Activated naive CD8-positive, alpha-beta T cell treated with anti-CD3 and anti-CD28 coated beads, Interleukin-2, amount 50 U/mL, for 16 hours (primary cell): ENCODE data around the gene UQCC2.

ENCODE experiments used
- DNase-seq: peaks from one replicate; pipeline ENCODE4 v3.0.0-alpha.2; 2020; ENCODE audit warnings: low read depth, low spot score

Gene UQCC2

DNA sequence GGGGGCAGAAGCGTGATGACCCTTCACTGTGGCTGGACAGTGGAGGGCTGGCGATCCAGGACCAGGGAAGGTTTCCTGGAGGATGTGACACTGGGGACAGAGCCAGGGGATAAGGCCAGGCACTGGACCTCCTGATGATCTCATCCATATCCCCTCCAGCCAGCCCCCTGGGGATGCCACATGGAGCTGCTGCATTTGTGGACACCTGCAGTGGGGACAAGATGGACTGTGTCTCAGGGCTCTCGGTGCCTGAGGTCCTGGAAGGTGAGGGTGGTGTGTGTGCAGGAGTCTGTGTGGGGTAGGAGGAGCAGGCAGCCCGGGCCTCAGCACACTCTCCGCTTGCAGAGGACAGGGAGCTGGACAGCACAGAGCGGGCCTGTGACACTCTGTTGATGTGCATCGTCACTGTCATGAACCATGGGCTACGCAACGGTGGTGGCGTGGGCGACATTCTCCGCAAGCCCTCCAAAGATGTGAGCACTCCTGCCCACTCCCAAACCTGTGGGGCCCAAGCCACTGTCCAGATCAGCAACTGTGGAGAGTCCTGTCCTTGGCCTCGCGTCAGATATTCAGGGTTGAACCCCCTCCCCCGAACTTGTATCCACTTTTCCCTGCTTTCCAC, 19.9 kb downstream of the UQCC2 start:
- DNase-seq = no peak

- no peak for DNase-seq
Measured at GRCh38 chr6:33690766-33691165, 20.7 kb downstream of the UQCC2 start.

GRCh38 chr6:33689879-33690278, 21.6 kb downstream of the UQCC2 start:
- DNase-seq = no peak

GRCh38 chr6:33689148-33689494, 22.4 kb downstream of the UQCC2 start:
- DNase-seq = no peak

GRCh38 chr6:33688451-33689147, 22.9 kb downstream of the UQCC2 start:
- DNase-seq = no peak

- DNase-seq = no peak
Measured at GRCh38 chr6:33688006-33688405, 23.5 kb downstream of the UQCC2 start.

DNA sequence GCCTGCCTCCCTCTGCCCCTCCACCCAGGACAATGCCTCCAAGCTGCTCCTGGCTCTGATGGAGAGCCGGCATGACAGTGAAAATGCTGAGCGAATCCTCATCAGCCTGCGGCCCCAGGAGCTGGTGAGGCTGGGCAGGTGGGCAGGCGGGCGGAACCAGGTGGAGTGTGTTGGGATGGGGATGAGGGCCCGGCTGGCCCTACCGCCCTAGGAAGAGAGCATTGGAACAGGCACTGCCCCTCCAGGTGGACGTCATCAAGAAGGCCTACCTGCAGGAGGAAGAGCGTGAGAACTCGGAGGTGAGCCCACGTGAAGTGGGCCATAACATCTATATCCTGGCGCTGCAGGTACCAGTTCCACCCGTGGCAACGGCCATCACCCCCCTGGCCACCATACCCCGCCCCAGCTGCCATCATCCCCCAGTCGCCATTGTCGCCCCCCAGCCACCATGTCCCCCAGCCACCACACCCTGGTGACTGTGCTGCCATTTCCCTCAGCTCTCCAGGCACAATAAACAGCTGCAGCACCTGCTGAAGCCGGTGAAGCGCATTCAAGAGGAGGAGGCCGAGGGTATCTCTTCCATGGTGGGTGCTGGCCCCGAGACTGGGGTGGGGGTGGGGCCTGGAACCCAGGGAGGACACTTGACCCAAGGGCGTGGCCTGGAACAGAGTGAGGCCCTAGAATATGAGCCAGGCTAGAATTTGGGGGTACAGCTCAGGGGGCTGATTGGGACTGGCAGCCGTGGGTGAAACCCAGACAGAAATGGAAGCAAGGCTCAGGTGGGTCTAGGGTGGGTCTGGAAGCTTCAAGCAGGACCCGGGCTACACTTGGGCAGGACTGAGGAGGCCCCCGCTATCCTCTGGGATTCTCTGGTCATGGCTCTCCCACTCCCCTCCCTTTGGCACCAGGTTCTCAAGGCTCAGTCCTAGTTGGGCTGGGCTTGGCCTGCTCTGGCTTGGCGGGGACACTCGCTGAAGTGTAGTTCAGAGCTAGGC, 24.2 kb downstream of the UQCC2 start:
- no peak for DNase-seq

GRCh38 chr6:33686225-33686924, 25.1 kb downstream of the UQCC2 start:
- no peak for DNase-seq

- no peak for DNase-seq
Measured at GRCh38 chr6:33685411-33686224, 25.9 kb downstream of the UQCC2 start.

DNA sequence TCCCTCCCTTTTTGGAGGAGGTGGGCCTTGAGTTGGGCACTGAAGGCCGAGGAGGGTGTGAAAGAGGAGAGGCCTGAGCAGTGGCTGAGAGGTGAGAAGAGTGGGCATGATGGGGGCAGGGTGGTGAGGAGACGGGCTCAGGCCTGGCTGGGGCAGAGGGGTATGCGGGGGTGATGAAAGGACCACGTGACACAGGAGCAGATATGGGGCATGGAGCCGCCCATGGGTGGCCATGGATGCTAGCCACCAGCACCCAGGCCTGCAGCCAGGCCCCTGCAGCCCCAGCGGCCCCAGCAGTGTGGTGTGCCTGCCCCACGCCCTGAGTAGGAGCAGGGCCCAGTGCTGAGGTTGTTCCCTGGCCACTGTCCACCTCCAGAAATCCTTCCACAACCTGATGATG, 26.5 kb downstream of the UQCC2 start:
- DNase-seq = no peak

DNA sequence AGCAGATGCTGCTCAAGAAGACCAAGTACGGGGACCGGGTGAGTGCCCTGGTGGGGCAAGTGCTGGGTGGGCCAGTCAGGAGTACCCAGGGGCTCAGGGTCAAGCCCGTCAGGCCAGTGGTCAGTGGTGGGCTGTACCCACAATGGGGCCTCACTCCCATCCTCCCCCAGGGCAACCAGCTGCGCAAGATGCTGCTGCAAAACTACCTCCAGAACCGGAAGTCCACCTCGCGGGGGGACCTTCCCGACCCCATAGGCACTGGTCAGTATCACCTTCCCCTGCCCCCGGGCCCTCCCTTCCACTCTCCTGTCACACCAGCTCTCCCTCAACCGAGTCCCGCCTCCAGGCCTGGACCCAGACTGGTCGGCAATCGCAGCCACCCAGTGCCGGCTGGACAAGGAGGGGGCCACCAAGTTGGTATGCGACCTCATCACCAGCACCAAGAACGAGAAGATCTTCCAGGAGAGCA, 27.0 kb downstream of the UQCC2 start:
- no peak for DNase-seq

GRCh38 chr6:33683576-33684427, 27.7 kb downstream of the UQCC2 start:
- DNase-seq = no peak

GRCh38 chr6:33683051-33683571, 28.4 kb downstream of the UQCC2 start:
- DNase-seq = peak; percentile 7

DNA sequence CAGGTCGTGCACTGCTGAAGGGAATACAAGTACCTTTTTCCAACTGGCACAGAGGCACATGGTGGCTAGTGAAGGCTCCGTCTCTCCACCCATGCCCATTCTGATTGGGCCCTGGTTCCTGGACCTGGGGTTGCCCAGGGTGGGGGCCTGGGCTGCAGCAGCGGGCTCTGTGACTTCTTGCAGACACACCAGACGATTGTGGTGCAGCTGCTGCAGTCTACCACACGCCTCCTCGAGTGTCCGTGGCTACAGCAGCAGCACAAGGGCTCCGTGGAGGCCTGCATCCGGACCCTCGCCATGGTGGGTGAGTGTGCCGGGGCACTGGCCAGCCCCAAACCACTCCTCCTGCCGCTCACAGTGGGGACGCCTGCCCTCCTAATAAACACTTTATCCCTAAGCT, 29.2 kb downstream of the UQCC2 start:
- no peak for DNase-seq

- DNase-seq = no peak
Measured at GRCh38 chr6:33679761-33680160, 31.7 kb downstream of the UQCC2 start.

GRCh38 chr6:33678932-33679490, 32.5 kb downstream of the UQCC2 start:
- no peak for DNase-seq

DNA sequence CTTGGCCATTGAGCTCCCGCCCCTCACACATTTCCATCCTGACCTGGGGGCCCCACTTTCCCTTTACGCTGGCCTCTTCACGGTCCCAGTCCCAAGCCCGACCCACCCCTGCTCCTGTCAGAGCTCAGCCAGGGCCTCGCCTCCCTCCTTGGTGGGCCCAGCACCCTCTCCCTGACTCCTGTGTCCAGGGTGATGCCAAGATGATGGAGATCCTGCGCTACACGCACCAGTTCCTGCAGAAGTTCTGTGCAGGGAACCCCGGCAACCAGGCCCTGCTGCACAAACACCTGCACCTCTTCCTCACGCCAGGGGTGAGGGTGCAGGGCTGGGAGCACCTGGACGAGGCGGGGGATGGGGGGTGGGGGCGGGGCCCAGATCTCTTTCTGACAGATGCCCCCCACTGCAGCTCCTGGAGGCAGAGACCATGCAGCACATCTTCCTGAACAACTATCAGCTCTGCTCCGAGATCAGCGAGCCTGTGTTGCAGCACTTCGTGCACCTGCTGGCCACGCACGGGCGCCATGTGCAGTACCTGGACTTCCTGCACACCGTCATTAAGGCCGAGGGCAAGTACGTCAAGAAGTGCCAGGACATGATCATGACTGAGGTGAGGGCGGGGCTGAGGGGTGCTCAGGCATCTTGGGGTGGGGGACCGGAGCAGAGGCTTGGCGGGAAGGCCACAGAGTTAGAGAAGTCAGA, 33.1 kb downstream of the UQCC2 start:
- no peak for DNase-seq

DNA sequence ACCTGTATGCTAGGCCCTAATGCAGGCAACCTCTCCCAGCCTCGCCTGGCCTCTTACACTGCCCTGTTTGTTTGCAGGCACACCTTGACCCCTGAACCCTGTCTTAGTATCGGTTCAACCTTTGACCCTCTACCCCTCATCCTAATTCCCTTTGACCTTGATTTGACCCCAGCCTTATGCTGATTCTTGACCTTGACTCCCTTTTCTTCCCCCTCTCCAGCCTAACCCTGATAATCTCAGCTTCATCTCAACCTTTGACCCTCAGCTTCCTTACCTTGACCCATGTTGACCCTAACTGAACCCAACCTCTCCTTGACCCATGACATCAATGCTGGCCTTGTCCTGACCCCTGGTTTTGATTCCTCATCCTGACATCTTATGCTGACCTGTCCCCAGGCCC, 33.8 kb downstream of the UQCC2 start:
- no peak for DNase-seq
